Skeletal muscle tissue (tissue), 4 donors: Measurements from ENCODE around the gene STAG3. TPM values are rescaled to one million over a fixed set of nuclear protein-coding genes. Genes with fewer than 3 reads are reported as not detected.
"Not testable (repeated sequence)": the region's sequence is repeated elsewhere in the genome, so short reads cannot be mapped to it uniquely, and the experiment has no call there.

Experiments
- H3K27ac ChIP-seq: one replicate; pipeline ENCODE4 v1.7.0; 2013; ENCODE audit warnings: mild to moderate bottlenecking, low read depth, low read length, inconsistent platforms
- H3K27me3 ChIP-seq, 3 donors: one replicate each; pipeline ENCODE4 v1.7.0; 2013; ENCODE audit warnings: low read length in 3 of 3; ENCODE audit not compliant: control insufficient read depth in 3 of 3, insufficient read depth in 3 of 3
- H3K36me3 ChIP-seq, 3 donors: one replicate each; pipeline ENCODE4 v1.7.0; 2013; ENCODE audit warnings: low read length in 3 of 3; ENCODE audit not compliant: control insufficient read depth in 3 of 3, insufficient read depth in 3 of 3
- H3K4me1 ChIP-seq, 3 donors: one replicate each; pipeline ENCODE4 v1.7.0; 2013; ENCODE audit warnings: low read length in 3 of 3, mild to moderate bottlenecking in 3 of 3; ENCODE audit not compliant: control insufficient read depth in 3 of 3, insufficient read depth in 3 of 3
- H3K4me3 ChIP-seq, 3 donors: one replicate each; pipeline ENCODE4 v1.7.0; 2013; ENCODE audit warnings: low read length in 3 of 3
- H3K9ac ChIP-seq, 3 donors: one replicate each; pipeline ENCODE4 v1.7.0; 2013; ENCODE audit warnings: low read length in 3 of 3, mild to moderate bottlenecking in 3 of 3, moderate library complexity in 2 of 3, low read depth in 1 of 3
- H3K9me3 ChIP-seq, 3 donors: one replicate each; pipeline ENCODE4 v1.7.0; 2013; ENCODE audit warnings: low read length in 3 of 3; ENCODE audit not compliant: control insufficient read depth in 3 of 3
- total RNA-seq: library from RNA; depleted of rRNA; stranded (reverse); fragments of >200 nt; gene quantifications from one replicate; pipeline ENCODE4 v1.2.3, GENCODE V29; 2014
- donor health status: Osteomylitis.

Gene STAG3
- total RNA-seq, 1 donor from 2014 or later = 0.52 TPM

- Histone ChIP-seq H3K27ac (peak overlapping the region; percentile 98), H3K4me1 (peaks cover 25 to 66% (median 49%) of the 10 kb centered on the region in 3 donors), H3K4me3 (peak overlapping the region in 1 of 3 donors; percentile 23), H3K9ac (peak overlapping the region in 1 of 3 donors; percentile 34)
- H3K36me3 ChIP-seq, H3K9me3 ChIP-seq, H3K27me3 ChIP-seq: not testable (repeated sequence)
Measured at GRCh38 chr7:100244988-100245605, 67.4 kb downstream of the STAG3 start.

- H3K36me3 ChIP-seq, H3K9me3 ChIP-seq, H3K27me3 ChIP-seq: not testable (repeated sequence)
- Histone ChIP-seq H3K4me3 (peak overlapping the region in 1 of 3 donors; percentile 13), H3K9ac (peak overlapping the region; percentile 2 to 64 (median 14)), H3K27ac (peak overlapping the region; percentile 98), H3K4me1 (peaks cover 25 to 61% (median 46%) of the 10 kb centered on the region in 3 donors)
Measured at GRCh38 chr7:100246121-100246864, 68.6 kb downstream of the STAG3 start.

- peak overlapping the region; percentile 98 for H3K27ac ChIP-seq
- peaks cover 25 to 61% (median 46%) of the 10 kb centered on the region in 3 donors for H3K4me1 ChIP-seq
- peak overlapping the region in 2 of 3 donors; percentile 2 to 64 for H3K9ac ChIP-seq
- not testable (repeated sequence) for H3K4me3 ChIP-seq, H3K36me3 ChIP-seq, H3K9me3 ChIP-seq, H3K27me3 ChIP-seq
Measured at GRCh38 chr7:100246865-100247137, 69.1 kb downstream of the STAG3 start.

- H3K27ac ChIP-seq = peak overlapping the region; percentile 98
- no peaks in the 10 kb centered on the region for H3K27me3 ChIP-seq
- no peaks in the 10 kb centered on the region for H3K36me3 ChIP-seq
- no peak overlapping the region for H3K4me3 ChIP-seq
- peak overlapping the region in 1 of 3 donors; percentile 68 for H3K9ac ChIP-seq
- no peaks in the 10 kb centered on the region for H3K9me3 ChIP-seq
- peaks cover 25 to 61% (median 44%) of the 10 kb centered on the region in 3 donors for H3K4me1 ChIP-seq
Measured at GRCh38 chr7:100247152-100247757, 69.5 kb downstream of the STAG3 start.

- Histone ChIP-seq H3K4me3 (peak overlapping the region in 1 of 3 donors; percentile 35), H3K9ac (peak overlapping the region; percentile 59 to 73 (median 65)), H3K27ac (peak overlapping the region; percentile 98), H3K36me3 (no peaks in the 10 kb centered on the region), H3K4me1 (peaks cover 25 to 56% (median 42%) of the 10 kb centered on the region in 3 donors), H3K27me3 (no peaks in the 10 kb centered on the region), H3K9me3 (no peaks in the 10 kb centered on the region)
Measured at GRCh38 chr7:100248483-100248882, 70.8 kb downstream of the STAG3 start.

GRCh38 chr7:100257017-100257416, 79.3 kb downstream of the STAG3 start:
- Histone ChIP-seq H3K9me3 (no peaks in the 10 kb centered on the region), H3K9ac (no peak overlapping the region), H3K4me3 (no peak overlapping the region), H3K36me3 (peaks cover 0 to 1% (median 0%) of the 10 kb centered on the region in 3 donors), H3K27me3 (no peaks in the 10 kb centered on the region), H3K27ac (no peak overlapping the region), H3K4me1 (peaks cover 0 to 7% (median 3%) of the 10 kb centered on the region in 3 donors)

GRCh38 chr7:100259984-100260383, 82.3 kb downstream of the STAG3 start:
- H3K27ac ChIP-seq, H3K27me3 ChIP-seq, H3K36me3 ChIP-seq, H3K9me3 ChIP-seq, H3K4me3 ChIP-seq, H3K9ac ChIP-seq, H3K4me1 ChIP-seq: not testable (repeated sequence)

- H3K36me3 ChIP-seq, H3K9me3 ChIP-seq, H3K27me3 ChIP-seq, H3K9ac ChIP-seq, H3K27ac ChIP-seq, H3K4me3 ChIP-seq: not testable (repeated sequence)
- peaks cover 14 to 27% (median 21%) of the 10 kb centered on the region in 3 donors for H3K4me1 ChIP-seq
Measured at GRCh38 chr7:100262896-100263295, 85.2 kb downstream of the STAG3 start.
